Epithelial cell of prostate (primary cell): ENCODE results near the gene RRP15.
A peak's percentile ranks its signal among the peaks of the same experiment; 100 is the strongest.

Experiments used
- DNase-seq: peaks from one replicate; pipeline ENCODE4 v3.0.0-alpha.2; 2011; ENCODE audit warnings: low read depth, low spot score
- H3K27ac ChIP-seq: fragments of 450-650 bp; 2 replicates; pipeline ENCODE4 v1.5.1; 2017; ENCODE audit warnings: mild to moderate bottlenecking

RRP15 gene

DNA sequence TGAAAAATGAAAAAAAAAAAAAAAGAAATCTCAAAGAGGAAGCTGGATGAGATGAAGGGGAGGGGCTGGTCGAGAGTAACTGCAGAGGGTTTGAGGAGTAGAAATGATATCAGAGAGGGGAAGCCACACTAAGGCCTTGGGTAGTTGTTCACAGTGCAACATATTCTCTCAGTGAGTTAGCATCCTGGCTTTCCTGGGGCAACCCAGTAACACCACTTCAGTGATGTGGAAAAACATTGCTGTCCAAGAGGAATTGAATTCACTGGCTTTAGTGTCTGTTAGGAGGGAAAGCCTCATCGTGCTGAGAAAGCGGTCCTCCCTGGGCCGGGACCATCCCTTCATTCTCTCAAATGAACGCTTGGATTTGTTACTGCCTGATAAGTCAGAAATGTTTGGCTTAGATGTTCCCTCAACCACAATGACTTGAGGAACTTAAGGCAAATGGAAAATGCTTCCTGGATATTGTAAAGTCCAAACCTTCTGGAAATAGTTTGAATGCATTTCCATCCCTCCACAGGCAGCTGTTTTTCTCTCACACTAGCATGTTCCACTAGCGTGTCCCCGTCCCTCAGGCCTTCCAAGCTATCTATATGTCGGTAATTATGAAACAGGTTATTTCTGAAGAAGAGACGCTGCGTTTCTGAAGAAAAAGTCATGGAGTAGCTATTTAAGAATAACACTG lies 72.3 kb downstream of the RRP15 start:
- no peak overlapping the region for H3K27ac ChIP-seq
- no peak for DNase-seq

GRCh38 chr1:218357893-218358232 lies 72.8 kb downstream of the RRP15 start:
- H3K27ac ChIP-seq, result no peak overlapping the region
- DNase-seq, result no peak

DNA sequence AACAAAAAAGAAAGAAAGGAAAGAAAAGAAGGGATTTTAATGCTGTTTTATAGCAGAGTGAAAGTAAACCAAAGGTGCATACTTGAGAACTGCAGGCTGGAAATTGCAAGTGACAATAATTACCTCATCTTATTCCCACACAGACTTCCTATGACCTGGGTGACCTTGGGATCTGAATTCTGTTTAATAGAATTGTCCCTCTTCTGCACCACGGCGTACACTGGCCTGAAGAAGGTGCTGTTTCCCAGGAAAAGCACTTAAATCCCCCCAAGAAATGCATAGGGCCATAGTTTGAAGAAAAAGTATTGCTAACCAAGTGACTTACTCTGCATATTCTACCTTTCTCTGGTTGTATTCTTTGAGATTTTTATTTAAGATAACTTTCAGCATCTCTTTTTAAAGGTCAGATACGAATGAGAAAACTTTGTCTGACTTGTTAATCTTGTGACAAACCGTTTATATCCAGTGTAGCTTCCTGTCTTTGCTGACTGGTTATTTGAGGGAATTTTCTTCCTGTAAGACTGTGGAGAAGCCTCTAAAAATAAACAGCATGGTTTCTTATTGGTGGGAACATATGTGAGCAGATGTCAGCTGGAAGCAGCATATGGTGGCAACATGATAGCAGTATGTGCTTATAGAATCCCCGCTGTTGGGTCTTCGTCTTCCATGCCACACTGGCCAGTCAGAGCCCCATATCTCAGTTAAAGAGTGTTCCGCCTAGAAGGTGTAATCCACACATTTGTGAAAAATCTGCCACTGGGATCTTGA lies 76.4 kb downstream of the RRP15 start:
- no peak for DNase-seq
- no peak overlapping the region for H3K27ac ChIP-seq

GRCh38 chr1:218362418-218363076 lies 77.5 kb downstream of the RRP15 start:
- no peak overlapping the region for H3K27ac ChIP-seq
- DNase-seq, result no peak

DNA sequence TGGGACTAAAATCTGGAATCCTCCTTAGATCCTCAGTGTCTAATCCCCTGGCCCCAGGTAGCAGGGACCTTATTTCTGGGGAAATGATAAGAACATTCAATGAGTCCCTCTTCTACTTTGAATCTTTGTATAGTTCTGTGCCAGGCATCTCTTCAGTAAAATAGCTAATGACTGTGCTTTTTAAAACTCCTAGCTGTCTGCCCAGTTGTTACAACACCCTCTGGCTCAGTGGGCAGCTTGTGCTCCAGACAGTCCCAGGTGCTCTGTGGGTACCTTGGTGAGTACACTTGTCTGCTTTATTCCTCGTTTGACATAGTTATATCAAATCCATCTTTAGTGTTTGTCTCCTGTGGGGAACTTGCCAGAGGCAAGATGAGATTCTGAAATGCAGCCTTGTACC lies 78.0 kb downstream of the RRP15 start:
- no peak for DNase-seq
- no peak overlapping the region for H3K27ac ChIP-seq

DNA sequence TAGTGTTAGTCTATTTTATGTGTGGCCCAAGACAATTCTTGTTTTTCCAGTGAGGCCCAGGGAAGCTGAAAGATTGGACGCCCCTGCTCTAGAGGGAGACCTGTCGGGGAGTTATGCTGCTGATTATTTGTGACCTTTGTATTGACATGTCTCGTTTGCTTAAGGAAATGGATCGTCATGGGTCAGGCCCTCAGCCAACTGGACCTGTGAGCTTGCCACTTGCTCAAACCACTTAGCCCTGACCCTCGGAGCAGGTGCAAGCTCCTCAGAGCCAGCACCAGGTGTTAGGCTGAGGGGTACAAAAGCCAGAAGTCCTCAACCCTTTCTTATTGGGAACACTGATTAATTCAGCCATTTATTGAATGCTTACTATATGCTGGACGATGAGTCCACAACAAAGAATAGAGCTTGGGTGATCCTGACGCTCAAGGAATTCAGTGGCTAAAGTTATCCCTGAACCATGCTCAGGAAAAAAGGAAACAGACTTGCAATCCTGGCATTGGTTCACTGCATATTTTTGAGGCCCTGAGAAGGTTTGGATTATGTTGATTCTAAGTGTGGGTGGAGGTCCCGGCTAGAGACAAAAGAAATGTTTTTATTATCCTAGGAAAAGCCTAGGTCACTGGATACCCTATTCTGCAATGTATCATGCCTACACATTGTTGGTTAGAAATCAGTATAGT lies 79.1 kb downstream of the RRP15 start:
- H3K27ac ChIP-seq, result no peak overlapping the region
- no peak for DNase-seq

DNA sequence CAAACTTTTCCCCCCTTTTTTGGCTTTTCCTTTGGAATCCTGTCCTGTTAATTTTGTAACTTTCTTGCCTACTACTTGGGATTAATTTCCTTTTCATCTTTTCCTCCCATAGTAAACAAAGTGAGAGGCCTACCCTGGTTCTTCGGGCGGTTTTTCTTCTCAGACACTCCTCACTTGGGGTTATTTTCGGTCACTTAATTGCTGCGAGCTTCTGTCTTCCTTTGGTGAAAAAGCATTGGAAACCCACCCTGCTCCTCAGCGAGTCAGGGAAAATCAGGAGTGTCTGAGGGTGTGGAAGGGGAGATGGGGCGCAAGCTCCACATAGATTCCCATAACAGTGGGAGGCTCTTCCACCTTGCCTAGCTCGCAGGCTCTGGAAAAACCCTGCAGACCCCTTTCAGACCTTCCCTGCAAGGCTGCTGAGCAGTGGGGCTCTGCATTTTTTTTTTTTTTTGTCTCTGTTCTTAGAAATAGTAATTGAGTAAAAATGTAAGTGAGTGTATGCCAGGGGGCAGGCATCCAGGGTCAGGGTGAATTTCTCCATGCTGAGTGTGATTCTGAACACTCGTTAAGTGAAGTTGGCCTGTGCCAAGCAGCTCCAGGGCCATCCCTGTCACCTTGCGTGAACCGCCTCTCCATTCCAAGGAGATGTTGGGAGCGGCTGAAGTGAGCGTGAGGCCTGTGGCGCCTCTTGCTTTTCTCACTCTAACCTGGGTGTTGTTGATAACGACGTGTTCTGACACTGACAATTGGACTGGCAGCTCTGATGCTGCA lies 80.3 kb downstream of the RRP15 start:
- DNase-seq, result no peak
- no peak overlapping the region for H3K27ac ChIP-seq

GRCh38 chr1:218366322-218367052 lies 81.4 kb downstream of the RRP15 start:
- DNase-seq, result no peak
- no peak overlapping the region for H3K27ac ChIP-seq

GRCh38 chr1:218367118-218367517 lies 82.0 kb downstream of the RRP15 start:
- no peak for DNase-seq
- H3K27ac ChIP-seq, result no peak overlapping the region

DNA sequence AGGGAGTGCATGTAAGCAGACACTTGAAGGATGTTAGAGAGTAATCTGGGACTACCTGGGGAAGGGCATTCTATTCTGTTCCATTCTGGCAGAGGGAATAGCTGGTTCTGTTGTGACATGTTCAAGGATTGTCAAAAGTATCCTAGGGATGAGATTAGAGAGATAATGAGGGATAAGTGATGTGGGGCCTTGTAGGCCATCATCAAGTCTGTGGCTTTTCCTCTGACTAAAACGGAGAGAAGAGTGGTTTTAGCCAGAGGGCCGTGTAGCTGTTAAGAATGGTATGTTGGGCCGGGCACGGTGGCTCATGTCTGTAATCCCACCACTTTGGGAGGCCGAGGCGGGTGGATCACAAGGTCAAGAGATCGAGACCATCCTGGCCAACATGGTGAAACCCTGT lies 83.6 kb downstream of the RRP15 start:
- H3K27ac ChIP-seq, result no peak overlapping the region

DNA sequence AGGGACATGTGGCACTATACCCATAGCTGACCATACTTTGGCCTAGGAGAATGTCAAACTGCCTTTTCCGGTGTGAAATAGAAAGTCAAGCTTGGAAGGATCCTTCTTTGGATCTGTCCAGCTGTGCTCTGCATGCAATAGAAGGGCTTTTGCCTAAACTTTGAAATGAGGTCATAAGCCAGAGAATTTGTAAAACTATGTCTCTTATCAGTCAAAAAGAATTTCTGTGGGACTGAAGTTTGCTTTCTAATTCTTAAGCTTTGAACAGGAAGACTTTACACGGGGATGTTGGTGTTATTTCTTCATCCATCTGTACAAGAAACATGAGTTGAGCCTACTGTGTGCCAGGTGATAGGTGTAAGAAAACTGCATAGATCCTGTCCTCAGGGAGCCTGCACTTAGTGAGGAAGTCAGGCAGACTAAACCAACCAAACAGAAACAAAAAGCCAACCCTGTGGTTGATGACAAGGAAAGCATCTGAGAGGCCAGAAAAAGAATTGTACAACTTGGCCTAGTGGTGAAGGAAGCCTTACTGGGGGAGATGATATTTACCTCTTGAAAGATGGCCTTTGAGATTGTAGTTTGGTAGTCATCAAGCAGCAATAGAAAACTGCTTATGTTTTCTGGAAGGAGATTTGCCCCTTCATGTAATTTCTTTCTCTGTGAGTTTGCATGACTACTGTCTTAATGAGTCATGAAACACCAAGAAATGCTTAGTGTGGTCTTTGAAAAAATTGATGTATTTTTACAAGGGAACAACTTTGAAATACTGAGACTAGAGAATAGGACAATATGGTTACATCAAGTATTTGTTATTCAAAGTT lies 84.8 kb downstream of the RRP15 start:
- DNase-seq, result no peak
- peak overlapping the region; percentile 12 for H3K27ac ChIP-seq

More for the DNA sequence above, 83.6 kb downstream of the RRP15 start:
- no peak for DNase-seq

- H3K27ac ChIP-seq, result no peak overlapping the region
Observed at GRCh38 chr1:218371927-218372672, 87.0 kb downstream of the RRP15 start.

GRCh38 chr1:218374401-218375353 lies 89.6 kb downstream of the RRP15 start:
- DNase-seq, result peak; percentile 27
- peak overlapping the region; percentile 5 for H3K27ac ChIP-seq

More at GRCh38 chr1:218371927-218372672, 87.0 kb downstream of the RRP15 start:
- DNase-seq, result no peak

DNA sequence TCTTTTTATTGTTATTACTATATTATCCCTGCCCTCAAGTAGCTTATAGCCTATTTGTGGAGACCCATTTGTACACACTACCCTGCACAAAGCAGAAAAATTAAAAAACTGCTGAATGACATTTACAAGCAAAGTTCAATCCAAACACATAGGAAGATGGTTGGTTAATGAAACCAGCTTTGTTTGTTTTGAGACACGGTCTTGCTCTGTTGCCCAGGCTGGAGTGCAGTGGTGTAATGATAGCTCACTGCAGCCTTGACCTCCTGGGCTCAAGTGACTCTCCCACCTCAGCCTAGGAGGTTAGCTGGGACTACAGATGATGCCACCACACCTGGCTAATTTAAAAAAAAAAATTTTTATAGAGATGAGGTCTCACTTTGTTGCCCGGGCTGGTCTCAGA lies 91.6 kb downstream of the RRP15 start:
- peak overlapping the region; percentile 77 for H3K27ac ChIP-seq
- no peak for DNase-seq

DNA sequence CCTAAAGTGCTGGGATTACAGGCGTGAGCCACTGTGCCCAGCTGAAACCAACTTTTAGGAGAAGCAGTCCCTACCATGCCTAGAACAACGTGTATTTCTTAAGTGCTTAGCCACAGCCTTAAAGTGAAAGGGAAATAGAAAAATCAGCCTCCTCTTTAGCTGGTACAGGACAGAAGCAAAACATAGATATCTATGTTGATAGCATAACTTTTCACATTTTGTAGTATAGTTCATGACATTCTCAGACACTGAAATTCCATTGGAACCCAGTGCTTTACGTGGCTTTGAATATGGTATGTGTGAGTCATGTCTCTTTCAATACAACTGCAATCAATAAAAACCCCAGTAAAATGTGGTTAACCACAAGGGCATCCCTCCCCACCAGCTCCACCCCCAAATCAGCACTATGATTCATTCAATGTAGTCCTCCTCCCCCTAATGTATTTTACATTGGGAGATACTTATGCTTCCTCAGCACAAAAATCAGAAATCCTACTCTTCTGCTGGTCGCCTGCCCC lies 92.1 kb downstream of the RRP15 start:
- peak; percentile 91 for DNase-seq
- peak overlapping the region; percentile 77 for H3K27ac ChIP-seq

GRCh38 chr1:218380125-218380977 lies 95.3 kb downstream of the RRP15 start:
- peak; percentile 56 for DNase-seq

More at GRCh38 chr1:218380125-218380977, 95.3 kb downstream of the RRP15 start:
- H3K27ac ChIP-seq, result peak overlapping the region; percentile 47
